HEK293 (cell line): ENCODE results near the gene PSAP.

ENCODE experiments used
- AEBP2 ChIP-seq: fragments of 450-650 bp; formaldehyde crosslinking; IDR thresholded peaks from 2 replicates; pipeline ENCODE4 v1.5.1; 2016; ENCODE audit warnings: missing biosample characterization, missing genetic modification characterization, borderline replicate concordance
- ATF2 ChIP-seq: fragments of 450-650 bp; formaldehyde crosslinking; IDR thresholded peaks from 2 replicates; pipeline ENCODE4 v1.5.1; 2016; ENCODE audit warnings: missing biosample characterization, missing genetic modification characterization, low read depth
- BCL11A ChIP-seq: fragments of 450-650 bp; formaldehyde crosslinking; IDR thresholded peaks from 2 replicates; pipeline ENCODE4 v1.5.1; 2016; ENCODE audit warnings: low read depth, missing biosample characterization, missing genetic modification characterization
- CTCF ChIP-seq: fragments of 450-650 bp; formaldehyde crosslinking; IDR thresholded peaks from 2 replicates; pipeline ENCODE4 v1.5.1; 2016; ENCODE audit warnings: missing biosample characterization, missing genetic modification characterization
- EGR2 ChIP-seq: fragments of 450-650 bp; formaldehyde crosslinking; IDR thresholded peaks from 2 replicates; pipeline ENCODE4 v1.5.1; 2016; ENCODE audit warnings: low read depth, missing biosample characterization, missing genetic modification characterization
- FEZF1 ChIP-seq: fragments of 450-650 bp; formaldehyde crosslinking; IDR thresholded peaks from 2 replicates; pipeline ENCODE4 v1.5.1; 2016; ENCODE audit warnings: missing biosample characterization, missing genetic modification characterization
- KLF10 ChIP-seq: fragments of 450-650 bp; IDR thresholded peaks from 2 replicates; pipeline ENCODE4 v1.5.1; 2018; ENCODE audit warnings: missing biosample characterization, mild to moderate bottlenecking, missing genetic modification characterization
- REST ChIP-seq: fragments of 450-650 bp; formaldehyde crosslinking; IDR thresholded peaks from 2 replicates; pipeline ENCODE4 v1.5.1; 2016; ENCODE audit warnings: missing biosample characterization, missing genetic modification characterization
- SETDB1 ChIP-seq: IDR thresholded peaks from one replicate; pipeline ENCODE4 v1.6.1; 2017; ENCODE audit warnings: mild to moderate bottlenecking, low read length, moderate library complexity, mixed read lengths; ENCODE audit not compliant: insufficient read length
- ZBTB49 ChIP-seq: fragments of 450-650 bp; formaldehyde crosslinking; IDR thresholded peaks from 2 replicates; pipeline ENCODE4 v1.5.1; 2016; ENCODE audit warnings: missing biosample characterization, missing genetic modification characterization, low read depth
- ZFHX2 ChIP-seq: fragments of 450-650 bp; formaldehyde crosslinking; conservative IDR thresholded peaks from 2 replicates; pipeline ENCODE4 v1.5.1; 2016; ENCODE audit warnings: missing biosample characterization, missing genetic modification characterization
- ZNF184 ChIP-seq: fragments of 450-650 bp; IDR thresholded peaks from 2 replicates; pipeline ENCODE4 v1.5.1; 2018; ENCODE audit warnings: missing biosample characterization, mild to moderate bottlenecking, missing genetic modification characterization
- ZNF221 ChIP-seq: fragments of 450-650 bp; formaldehyde crosslinking; IDR thresholded peaks from 2 replicates; pipeline ENCODE4 v1.5.1; 2017; ENCODE audit warnings: missing biosample characterization, missing genetic modification characterization, borderline replicate concordance
- ZNF311 ChIP-seq: fragments of 450-650 bp; formaldehyde crosslinking; IDR thresholded peaks from 2 replicates; pipeline ENCODE4 v1.5.1; 2017; ENCODE audit warnings: missing biosample characterization, missing genetic modification characterization, borderline replicate concordance
- ZNF394 ChIP-seq: fragments of 450-650 bp; formaldehyde crosslinking; IDR thresholded peaks from 2 replicates; pipeline ENCODE4 v1.5.1; 2016; ENCODE audit warnings: missing biosample characterization, missing genetic modification characterization, mild to moderate bottlenecking, moderate library complexity, borderline replicate concordance
- ZNF449 ChIP-seq: fragments of 450-650 bp; formaldehyde crosslinking; IDR thresholded peaks from 2 replicates; pipeline ENCODE4 v1.5.1; 2017; ENCODE audit warnings: missing biosample characterization, mild to moderate bottlenecking, missing genetic modification characterization, moderate library complexity
- ZNF560 ChIP-seq: fragments of 450-650 bp; formaldehyde crosslinking; IDR thresholded peaks from 2 replicates; pipeline ENCODE4 v1.5.1; 2017; ENCODE audit warnings: missing biosample characterization, missing genetic modification characterization, borderline replicate concordance
- ZNF621 ChIP-seq: fragments of 450-650 bp; formaldehyde crosslinking; IDR thresholded peaks from 2 replicates; pipeline ENCODE4 v1.5.1; 2017; ENCODE audit warnings: missing biosample characterization, missing genetic modification characterization
- ZNF654 ChIP-seq: fragments of 450-650 bp; formaldehyde crosslinking; IDR thresholded peaks from 2 replicates; pipeline ENCODE4 v1.5.1; 2016; ENCODE audit warnings: low read depth, missing biosample characterization, missing genetic modification characterization
- ZNF692 ChIP-seq: fragments of 450-650 bp; formaldehyde crosslinking; IDR thresholded peaks from 2 replicates; pipeline ENCODE4 v1.5.1; 2016; ENCODE audit warnings: missing biosample characterization, missing genetic modification characterization
- ZNF776 ChIP-seq: fragments of 450-650 bp; formaldehyde crosslinking; IDR thresholded peaks from 2 replicates; pipeline ENCODE4 v1.5.0; 2017; ENCODE audit warnings: missing biosample characterization, missing genetic modification characterization, borderline replicate concordance

Gene PSAP

GRCh38 chr10:71860243-71861029 lies 9.4 kb upstream of the PSAP start (continued):
- no peak for TF ChIP-seq AEBP2
- no peak for TF ChIP-seq ZNF560 (tag by site-specific recombination)
- peak; percentile 98 for TF ChIP-seq ZNF692 (tag by site-specific recombination)
- no peak for TF ChIP-seq ZFHX2
- TF ChIP-seq SETDB1 = no peak
- no peak for TF ChIP-seq EGR2 (tag by site-specific recombination)
- peak; percentile 93 for TF ChIP-seq ZNF394 (tag by site-specific recombination)
- TF ChIP-seq FEZF1 (tag by site-specific recombination) = peak; percentile 70
- TF ChIP-seq ZNF776 (tag by site-specific recombination) = no peak
- TF ChIP-seq ZBTB49 = no peak
- no peak for TF ChIP-seq ZNF221 (tag by site-specific recombination)
- TF ChIP-seq ATF2 (tag by site-specific recombination) = peak; percentile 77
- no peak for TF ChIP-seq ZNF311
- TF ChIP-seq ZNF621 (tag by site-specific recombination) = no peak
- no peak for TF ChIP-seq CTCF
- peak; percentile 83 for TF ChIP-seq KLF10 (tag by site-specific recombination)
- TF ChIP-seq ZNF184 (tag by site-specific recombination) = peak; percentile 89
- peak; percentile 40; the same call in 1 of the 2 replicates for TF ChIP-seq REST (tag by site-specific recombination)
- TF ChIP-seq ZNF449 (tag by site-specific recombination) = peak; percentile 58; the same call in 1 of the 2 replicates
- TF ChIP-seq BCL11A = peak; percentile 49; the same call in 1 of the 2 replicates
- TF ChIP-seq ZNF654 = peak; percentile 1; the same call in 1 of the 2 replicates
